HCT116 (cell line): ENCODE results near the gene PDSS1. TPM values are rescaled to one million over a fixed set of nuclear protein-coding genes. Genes with fewer than 3 reads are reported as not detected.

Source experiments
- ATAC-seq: fragments of 200-7000 bp; cut with Tn5 transposase; 2 replicates; pipeline ENCODE4 v1.9.1; 2020; ENCODE audit warnings: mild to moderate bottlenecking, moderate library complexity
- BruUV-seq: library from RNA; stranded (reverse); fragments of 400-500 nt; replicated peaks from 2 replicates; lab custom pipeline; 2021; lab: Mats Ljungman, UMichigan
- CTCF ChIA-PET: fragments of 300-600 bp; sonication (Branson Sonifier 250); formaldehyde crosslinking; loops from one replicate; lab custom pipeline; 2021; ENCODE audit warnings: antibody characterized with exemption; lab: Charles Lee
- POLR2A ChIA-PET: fragments of 300-600, 350-600 bp; sonication (Branson Sonifier 250); formaldehyde crosslinking; loops from one replicate; lab custom pipeline; 2021; ENCODE audit warnings: antibody characterized with exemption; lab: Charles Lee
- RAD21 ChIA-PET, 2 experiments: fragments of 300-600 bp; sonication (Branson Sonifier 250); formaldehyde crosslinking; loops; one replicate each; lab custom pipeline; 2023; ENCODE audit warnings: low total read pairs in 2 of 2; ENCODE audit not compliant: uncharacterized antibody in 2 of 2, unreplicated experiment in 2 of 2, low non-redundant PET in 1 of 2; lab: Charles Lee
- DNase-seq: peaks from one replicate; pipeline ENCODE4 v3.0.0-alpha.2; 2010; ENCODE audit warnings: low read depth, low spot score
- H2AFZ ChIP-seq: fragments of 200-600 bp; shearing (Covaris generic), sonication (generic); 2 replicates; pipeline ENCODE4 v1.6.1; 2017; ENCODE audit warnings: low read depth, mixed run types, mixed read lengths, antibody characterized with exemption, low read length; ENCODE audit not compliant: poor library complexity, severe bottlenecking
- H3K27ac ChIP-seq: 2 replicates; pipeline ENCODE4 v1.5.1; 2012; ENCODE audit warnings: low read depth, low read length
- H3K27me3 ChIP-seq: fragments of 200-600 bp; sonication (generic); 2 replicates; pipeline ENCODE4 v1.6.1; 2016; ENCODE audit warnings: mixed run types, low read length, mixed read lengths; ENCODE audit not compliant: insufficient read depth
- H3K36me3 ChIP-seq, 2 experiments: fragments of 200-500 bp in 1 of 2; fragments of 200-600 bp in 1 of 2; sonication (Bioruptor generic) in 1 of 2; sonication (generic) in 1 of 2; 2 replicates each; pipeline versions ENCODE4 v1.5.1 to v1.6.1; 2014 to 2016; ENCODE audit warnings: low read length in 2 of 2, inconsistent platforms in 1 of 2, mixed read lengths in 1 of 2, mixed run types in 1 of 2; ENCODE audit not compliant: insufficient read depth in 2 of 2, control insufficient read depth in 1 of 2
- H3K4me1 ChIP-seq, 2 experiments: fragments of 200-600 bp in 1 of 2; sonication (generic) in 1 of 2; 2 replicates each; pipeline versions ENCODE4 v1.5.1 to v1.6.1; 2012 to 2017; ENCODE audit warnings: low read length in 2 of 2, inconsistent platforms in 1 of 2, mild to moderate bottlenecking in 1 of 2, mixed read lengths in 1 of 2, mixed run types in 1 of 2, moderate library complexity in 1 of 2; ENCODE audit not compliant: insufficient read depth in 2 of 2, control insufficient read depth in 1 of 2
- H3K4me2 ChIP-seq: fragments of 200-600 bp; sonication (generic); 2 replicates; pipeline ENCODE4 v1.6.1; 2017; ENCODE audit warnings: mixed run types, low read length, mixed read lengths
- H3K4me3 ChIP-seq, 2 experiments: fragments of 200-600 bp in 1 of 2; sonication (generic) in 1 of 2; replicated peaks in 1 of 2; 2 replicates each; pipeline ENCODE4 v1.5.1; 2011 to 2016; ENCODE audit warnings: low read length in 2 of 2, control low read depth in 1 of 2, low read depth in 1 of 2, mild to moderate bottlenecking in 1 of 2, mixed read lengths in 1 of 2, mixed run types in 1 of 2
- H3K79me2 ChIP-seq: fragments of 200-600 bp; sonication (generic); 2 replicates; pipeline ENCODE4 v1.6.1; 2017; ENCODE audit warnings: mild to moderate bottlenecking, mixed run types, low read length, moderate library complexity, mixed read lengths; ENCODE audit not compliant: insufficient read depth
- H3K9ac ChIP-seq: fragments of 200-600 bp; sonication (generic); 2 replicates; pipeline ENCODE4 v1.6.1; 2016; ENCODE audit warnings: low read length, mixed read lengths
- H3K9me2 ChIP-seq: fragments of 200-600 bp; sonication (generic), shearing (Covaris generic); 2 replicates; pipeline ENCODE4 v1.6.1; 2017; ENCODE audit warnings: mixed run types, mild to moderate bottlenecking, moderate library complexity; ENCODE audit not compliant: insufficient read depth
- H3K9me3 ChIP-seq, 2 experiments: fragments of 200-500 bp in 1 of 2; fragments of 200-600 bp in 1 of 2; sonication (Bioruptor generic) in 1 of 2; sonication (generic) in 1 of 2; 2 replicates each; pipeline ENCODE4 v1.6.1; 2014 to 2017; ENCODE audit warnings: low read length in 2 of 2, mixed read lengths in 2 of 2, inconsistent platforms in 1 of 2, low read depth in 1 of 2, mild to moderate bottlenecking in 1 of 2, mixed run types in 1 of 2, moderate library complexity in 1 of 2; ENCODE audit not compliant: control insufficient read depth in 1 of 2, insufficient read depth in 1 of 2
- H4K20me1 ChIP-seq: fragments of 200-600 bp; sonication (generic), shearing (Covaris generic); 2 replicates; pipeline ENCODE4 v1.6.1; 2017; ENCODE audit warnings: mixed run types, mild to moderate bottlenecking, moderate library complexity; ENCODE audit not compliant: insufficient read depth
- CBX3 ChIP-seq: IDR thresholded peaks from 2 replicates; pipeline ENCODE4 v1.6.1; 2012; ENCODE audit warnings: low read depth
- ELF1 ChIP-seq: IDR thresholded peaks from 2 replicates; pipeline ENCODE4 v1.6.1; 2012; ENCODE audit warnings: low read depth, borderline replicate concordance
- EZH2 ChIP-seq: fragments of 200-600 bp; sonication (generic); IDR thresholded peaks from 2 replicates; pipeline ENCODE4 v1.6.1; 2017; ENCODE audit warnings: antibody characterized with exemption, mixed run types
- EZH2phosphoT487 ChIP-seq: fragments of 200-600 bp; IDR thresholded peaks from 2 replicates; pipeline ENCODE4 v1.6.1; 2018; ENCODE audit warnings: antibody characterized with exemption, borderline replicate concordance
- JUND ChIP-seq: IDR thresholded peaks from 2 replicates; pipeline ENCODE4 v1.6.1; 2012
- POLR2A ChIP-seq: IDR thresholded peaks from 2 replicates; pipeline ENCODE4 v1.7.0; 2011; ENCODE audit warnings: borderline replicate concordance; ENCODE audit not compliant: insufficient read depth, insufficient read length; ENCODE audit errors: extremely low read depth
- RAD21 ChIP-seq: IDR thresholded peaks from 2 replicates; pipeline ENCODE4 v1.6.1; 2012; ENCODE audit warnings: low read depth, mild to moderate bottlenecking
- YY1 ChIP-seq: IDR thresholded peaks from 2 replicates; pipeline ENCODE4 v1.6.1; 2011; ENCODE audit warnings: low read length, low read depth, moderate library complexity, mild to moderate bottlenecking; ENCODE audit not compliant: insufficient replicate concordance; ENCODE audit errors: extremely low read depth
- ZFX ChIP-seq: fragments of 450-650 bp; IDR thresholded peaks from 2 replicates; pipeline ENCODE4 v1.6.1; 2017
- intact Hi-C: fragments of 100-400 bp; cut with micrococcal nuclease; formaldehyde crosslinking; loops from 2 replicates; pipeline ENCODE4 v1.10.0; 2022
- total RNA-seq: library from RNA; stranded (reverse); gene quantifications from one replicate; pipeline ENCODE4 v1.2.1, GENCODE V29; 2021; ENCODE audit not compliant: unreplicated experiment
- TF ChIP-seq, protein P1 (sequence below): IDR thresholded peaks from 2 replicates; pipeline ENCODE4 v1.6.1; 2011; ENCODE audit warnings: mild to moderate bottlenecking, low read length, moderate library complexity; ENCODE audit not compliant: insufficient replicate concordance; ENCODE audit errors: extremely low read depth
- TF ChIP-seq, protein P2 (sequence below): IDR thresholded peaks from 2 replicates; pipeline ENCODE4 v1.6.1; 2012; ENCODE audit warnings: low read depth
- TF ChIP-seq, protein P3 (sequence below): IDR thresholded peaks from 2 replicates; pipeline ENCODE4 v1.6.1; 2012
- TF ChIP-seq, protein P4 (sequence below), 3 experiments: fragments of 200-600 bp in 1 of 3; sonication (generic) in 1 of 3; IDR thresholded peaks in 2 of 3; conservative IDR thresholded peaks in 1 of 3; 2 replicates each; pipeline ENCODE4 v1.5.1; 2012 to 2017; ENCODE audit warnings: low read depth in 2 of 3, low read length in 2 of 3, antibody characterized with exemption in 1 of 3, borderline replicate concordance in 1 of 3, control low read depth in 1 of 3, mild to moderate bottlenecking in 1 of 3, mixed read lengths in 1 of 3, mixed run types in 1 of 3, moderate library complexity in 1 of 3; ENCODE audit not compliant: insufficient read depth in 1 of 3

PDSS1 gene
- total RNA-seq, 1 experiment from 2014 or later = 23.5 TPM

- no peaks in the 10 kb centered on the region for H3K9me2 ChIP-seq
- TF ChIP-seq, protein P1, sequence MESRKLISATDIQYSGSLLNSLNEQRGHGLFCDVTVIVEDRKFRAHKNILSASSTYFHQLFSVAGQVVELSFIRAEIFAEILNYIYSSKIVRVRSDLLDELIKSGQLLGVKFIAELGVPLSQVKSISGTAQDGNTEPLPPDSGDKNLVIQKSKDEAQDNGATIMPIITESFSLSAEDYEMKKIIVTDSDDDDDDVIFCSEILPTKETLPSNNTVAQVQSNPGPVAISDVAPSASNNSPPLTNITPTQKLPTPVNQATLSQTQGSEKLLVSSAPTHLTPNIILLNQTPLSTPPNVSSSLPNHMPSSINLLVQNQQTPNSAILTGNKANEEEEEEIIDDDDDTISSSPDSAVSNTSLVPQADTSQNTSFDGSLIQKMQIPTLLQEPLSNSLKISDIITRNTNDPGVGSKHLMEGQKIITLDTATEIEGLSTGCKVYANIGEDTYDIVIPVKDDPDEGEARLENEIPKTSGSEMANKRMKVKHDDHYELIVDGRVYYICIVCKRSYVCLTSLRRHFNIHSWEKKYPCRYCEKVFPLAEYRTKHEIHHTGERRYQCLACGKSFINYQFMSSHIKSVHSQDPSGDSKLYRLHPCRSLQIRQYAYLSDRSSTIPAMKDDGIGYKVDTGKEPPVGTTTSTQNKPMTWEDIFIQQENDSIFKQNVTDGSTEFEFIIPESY = no peak
- TF ChIP-seq ELF1 = no peak
- no peak for TF ChIP-seq CBX3
- TF ChIP-seq, protein P2, sequence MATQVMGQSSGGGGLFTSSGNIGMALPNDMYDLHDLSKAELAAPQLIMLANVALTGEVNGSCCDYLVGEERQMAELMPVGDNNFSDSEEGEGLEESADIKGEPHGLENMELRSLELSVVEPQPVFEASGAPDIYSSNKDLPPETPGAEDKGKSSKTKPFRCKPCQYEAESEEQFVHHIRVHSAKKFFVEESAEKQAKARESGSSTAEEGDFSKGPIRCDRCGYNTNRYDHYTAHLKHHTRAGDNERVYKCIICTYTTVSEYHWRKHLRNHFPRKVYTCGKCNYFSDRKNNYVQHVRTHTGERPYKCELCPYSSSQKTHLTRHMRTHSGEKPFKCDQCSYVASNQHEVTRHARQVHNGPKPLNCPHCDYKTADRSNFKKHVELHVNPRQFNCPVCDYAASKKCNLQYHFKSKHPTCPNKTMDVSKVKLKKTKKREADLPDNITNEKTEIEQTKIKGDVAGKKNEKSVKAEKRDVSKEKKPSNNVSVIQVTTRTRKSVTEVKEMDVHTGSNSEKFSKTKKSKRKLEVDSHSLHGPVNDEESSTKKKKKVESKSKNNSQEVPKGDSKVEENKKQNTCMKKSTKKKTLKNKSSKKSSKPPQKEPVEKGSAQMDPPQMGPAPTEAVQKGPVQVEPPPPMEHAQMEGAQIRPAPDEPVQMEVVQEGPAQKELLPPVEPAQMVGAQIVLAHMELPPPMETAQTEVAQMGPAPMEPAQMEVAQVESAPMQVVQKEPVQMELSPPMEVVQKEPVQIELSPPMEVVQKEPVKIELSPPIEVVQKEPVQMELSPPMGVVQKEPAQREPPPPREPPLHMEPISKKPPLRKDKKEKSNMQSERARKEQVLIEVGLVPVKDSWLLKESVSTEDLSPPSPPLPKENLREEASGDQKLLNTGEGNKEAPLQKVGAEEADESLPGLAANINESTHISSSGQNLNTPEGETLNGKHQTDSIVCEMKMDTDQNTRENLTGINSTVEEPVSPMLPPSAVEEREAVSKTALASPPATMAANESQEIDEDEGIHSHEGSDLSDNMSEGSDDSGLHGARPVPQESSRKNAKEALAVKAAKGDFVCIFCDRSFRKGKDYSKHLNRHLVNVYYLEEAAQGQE = no peak
- TF ChIP-seq POLR2A = no peak
- no peak for TF ChIP-seq EZH2
- TF ChIP-seq ZFX = no peak
- no peak for TF ChIP-seq RAD21
- TF ChIP-seq EZH2phosphoT487 = no peak
- TF ChIP-seq, protein P3, sequence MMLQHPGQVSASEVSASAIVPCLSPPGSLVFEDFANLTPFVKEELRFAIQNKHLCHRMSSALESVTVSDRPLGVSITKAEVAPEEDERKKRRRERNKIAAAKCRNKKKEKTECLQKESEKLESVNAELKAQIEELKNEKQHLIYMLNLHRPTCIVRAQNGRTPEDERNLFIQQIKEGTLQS = no peak
- no peak for TF ChIP-seq YY1
- TF ChIP-seq, protein P4, sequence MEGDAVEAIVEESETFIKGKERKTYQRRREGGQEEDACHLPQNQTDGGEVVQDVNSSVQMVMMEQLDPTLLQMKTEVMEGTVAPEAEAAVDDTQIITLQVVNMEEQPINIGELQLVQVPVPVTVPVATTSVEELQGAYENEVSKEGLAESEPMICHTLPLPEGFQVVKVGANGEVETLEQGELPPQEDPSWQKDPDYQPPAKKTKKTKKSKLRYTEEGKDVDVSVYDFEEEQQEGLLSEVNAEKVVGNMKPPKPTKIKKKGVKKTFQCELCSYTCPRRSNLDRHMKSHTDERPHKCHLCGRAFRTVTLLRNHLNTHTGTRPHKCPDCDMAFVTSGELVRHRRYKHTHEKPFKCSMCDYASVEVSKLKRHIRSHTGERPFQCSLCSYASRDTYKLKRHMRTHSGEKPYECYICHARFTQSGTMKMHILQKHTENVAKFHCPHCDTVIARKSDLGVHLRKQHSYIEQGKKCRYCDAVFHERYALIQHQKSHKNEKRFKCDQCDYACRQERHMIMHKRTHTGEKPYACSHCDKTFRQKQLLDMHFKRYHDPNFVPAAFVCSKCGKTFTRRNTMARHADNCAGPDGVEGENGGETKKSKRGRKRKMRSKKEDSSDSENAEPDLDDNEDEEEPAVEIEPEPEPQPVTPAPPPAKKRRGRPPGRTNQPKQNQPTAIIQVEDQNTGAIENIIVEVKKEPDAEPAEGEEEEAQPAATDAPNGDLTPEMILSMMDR (IDR thresholded peaks at IDR 0.05 in 2 of 3, conservative IDR thresholded peaks at IDR 0.05 in 1 of 3; ENCODE audit: borderline replicate concordance in 1 of 3, insufficient read depth in 1 of 3, low read depth in 2 of 3, low read length in 2 of 3) = no peak
- TF ChIP-seq JUND = no peak
- TF ChIP-seq, all 23 proteins: peak for 0
- POLR2A ChIA-PET = no interaction called here
- no peak overlapping the region for H3K4me2 ChIP-seq
- intact Hi-C loops = no loop called here
- no peak for ATAC-seq
- no peaks in the 10 kb centered on the region for H3K27me3 ChIP-seq
- no peaks in the 10 kb centered on the region for H3K4me1 ChIP-seq
- CTCF ChIA-PET = interaction anchor here (2.1 kb wide), 1 partner anchor 8 kb away, joined by 8 read pairs; no protein-coding TSS in a partner anchor
- H3K9me3 ChIP-seq = no peaks in the 10 kb centered on the region
- no peak for DNase-seq
- no peak overlapping the region for H3K27ac ChIP-seq
- H2AFZ ChIP-seq = no peak overlapping the region
- H4K20me1 ChIP-seq = no peaks in the 10 kb centered on the region
- H3K9ac ChIP-seq = no peak overlapping the region
- no TSS peak for BruUV-seq
- no peak overlapping the region for H3K4me3 ChIP-seq
- H3K79me2 ChIP-seq = no peaks in the 10 kb centered on the region
- peaks cover 41 to 60% of the 10 kb centered on the region in 2 experiments; a peak in 3 of 4 replicates for H3K36me3 ChIP-seq
- RAD21 ChIA-PET = no interaction called here
These were observed 36.5 kb downstream of the PDSS1 start for GRCh38 chr10:26733750-26734568.
